BJ (cell line): ENCODE results near the gene CCDC66. TPM values are rescaled to one million over a fixed set of nuclear protein-coding genes. Genes with fewer than 3 reads are reported as not detected.
"Not testable (repeated sequence)": the region's sequence is repeated elsewhere in the genome, so short reads cannot be mapped to it uniquely, and the experiment has no call there.

Experiments
- CTCF ChIA-PET: fragments of 350-600 bp; formaldehyde crosslinking; extraction: SDS; loops from one replicate; lab custom pipeline; 2021; ENCODE audit warnings: antibody characterized with exemption, inconsistent platforms; lab: Yijun Ruan, JAX
- POLR2A ChIA-PET: fragments of 300-600 bp; sonication (Branson Sonifier 250); formaldehyde crosslinking; extraction: SDS; loops from one replicate; lab custom pipeline; 2021; ENCODE audit warnings: antibody characterized with exemption; lab: Charles Lee
- DNase-seq: peaks from one replicate; pipeline ENCODE4 v3.0.0-alpha.2; 2011; ENCODE audit warnings: low read depth
- H3K27me3 ChIP-seq: 2 replicates; pipeline ENCODE4 v1.6.0; 2011; ENCODE audit warnings: low read length; ENCODE audit not compliant: control insufficient read depth, insufficient read depth
- H3K36me3 ChIP-seq: 2 replicates; pipeline ENCODE4 v1.5.1; 2011; ENCODE audit warnings: low read length; ENCODE audit not compliant: control insufficient read depth, insufficient read depth
- H3K4me3 ChIP-seq: 2 replicates; pipeline ENCODE4 v1.5.1; 2011; ENCODE audit warnings: low read depth, mild to moderate bottlenecking, control low read depth, low read length
- CTCF ChIP-seq: IDR thresholded peaks from 2 replicates; pipeline ENCODE4 v1.5.1; 2011; ENCODE audit warnings: low read depth, mild to moderate bottlenecking, control low read depth, inconsistent platforms, low read length, moderate library complexity; ENCODE audit not compliant: insufficient read depth
- polyA plus RNA-seq: library from polyadenylated mRNA; depleted of rRNA; stranded (reverse); fragments of >200 nt; gene quantifications from 2 replicates; pipeline ENCODE4 v1.2.3, GENCODE V29; 2011

The CCDC66 gene
- polyA plus RNA-seq, 1 experiment = 4.7 TPM

GRCh38 chr3:56591262-56591661, 34.3 kb downstream of the CCDC66 start:
- DNase-seq = no peak
- CTCF ChIA-PET = no interaction called here
- Histone ChIP-seq H3K27me3 (no peaks in the 10 kb centered on the region), H3K36me3 (peaks cover 2% of the 10 kb centered on the region; the same call in 1 of the 2 replicates), H3K4me3 (no peak overlapping the region)
- TF ChIP-seq CTCF = no peak
- POLR2A ChIA-PET = interaction anchor here (0.5 kb wide), 1 partner anchor 20 kb away, joined by 3 read pairs; no protein-coding TSS in a partner anchor

GRCh38 chr3:56593455-56594158, 36.6 kb downstream of the CCDC66 start:
- Histone ChIP-seq H3K4me3 (no peak overlapping the region), H3K27me3 (no peaks in the 10 kb centered on the region), H3K36me3 (peaks cover 2% of the 10 kb centered on the region; the same call in 1 of the 2 replicates)
- TF ChIP-seq CTCF = no peak
- POLR2A ChIA-PET = no interaction called here
- CTCF ChIA-PET = no interaction called here
- DNase-seq = no peak

GRCh38 chr3:56595975-56596840, 39.2 kb downstream of the CCDC66 start:
- no peak overlapping the region for H3K4me3 ChIP-seq
- no peak for TF ChIP-seq CTCF
- ChIA-PET CTCF (no interaction called here), POLR2A (no interaction called here)
- H3K36me3 ChIP-seq = peaks cover 2% of the 10 kb centered on the region; the same call in 1 of the 2 replicates
- H3K27me3 ChIP-seq = no peaks in the 10 kb centered on the region
- no peak for DNase-seq

- peaks cover 10% of the 10 kb centered on the region; the same call in 1 of the 2 replicates for H3K36me3 ChIP-seq
- H3K4me3 ChIP-seq, CTCF ChIA-PET, DNase-seq, POLR2A ChIA-PET, H3K27me3 ChIP-seq: not testable (repeated sequence)
These were observed 51.5 kb downstream of the CCDC66 start for GRCh38 chr3:56608479-56608878.

- DNase-seq = no peak
- H3K4me3 ChIP-seq = no peak overlapping the region
- H3K27me3 ChIP-seq = no peaks in the 10 kb centered on the region
- TF ChIP-seq CTCF = no peak
- ChIA-PET CTCF (no interaction called here), POLR2A (no interaction called here)
- H3K36me3 ChIP-seq = peaks cover 11% of the 10 kb centered on the region; the same call in 1 of the 2 replicates
These were observed 53.8 kb downstream of the CCDC66 start for GRCh38 chr3:56610669-56611335.
